GM23338 (cell line): ENCODE measurements around the gene CMC4. TPM values are rescaled to one million over a fixed set of nuclear protein-coding genes. Genes with fewer than 3 reads are reported as not detected.

Experiments
- ATAC-seq: fragments of 200-7000 bp; cut with Tn5 transposase; 3 replicates; pipeline ENCODE4 v1.9.1; 2020
- DNase-seq: peaks from one replicate; pipeline ENCODE4 v3.0.0-alpha.2; 2015; ENCODE audit warnings: low spot score
- H2AFZ ChIP-seq: fragments of 200-600 bp; sonication (generic); 2 replicates; pipeline ENCODE4 v1.8.0; 2016; ENCODE audit warnings: antibody characterized with exemption, mild to moderate bottlenecking, moderate library complexity
- H3F3A ChIP-seq: fragments of 200-600 bp; sonication (generic); replicated peaks from 2 replicates; pipeline ENCODE4 v1.8.0; 2017; ENCODE audit warnings: antibody characterized with exemption, mixed run types, low read depth
- H3K27ac ChIP-seq: fragments of 200-600 bp; sonication (generic); 2 replicates; pipeline ENCODE4 v1.6.1; 2016; ENCODE audit warnings: low read depth
- H3K27me3 ChIP-seq: fragments of 200-600 bp; sonication (generic); 2 replicates; pipeline ENCODE4 v1.8.0; 2016; ENCODE audit warnings: mild to moderate bottlenecking, mixed run types, moderate library complexity; ENCODE audit not compliant: insufficient read depth
- H3K36me3 ChIP-seq: fragments of 200-600 bp; sonication (generic); 2 replicates; pipeline ENCODE4 v1.8.0; 2016; ENCODE audit warnings: mild to moderate bottlenecking; ENCODE audit not compliant: insufficient read depth
- H3K4me1 ChIP-seq: fragments of 200-600 bp; sonication (generic); 2 replicates; pipeline ENCODE4 v1.8.0; 2016; ENCODE audit warnings: mild to moderate bottlenecking, moderate library complexity; ENCODE audit not compliant: insufficient read depth
- H3K4me2 ChIP-seq: fragments of 200-600 bp; sonication (generic); 2 replicates; pipeline ENCODE4 v1.7.1; 2017; ENCODE audit warnings: mixed run types
- H3K4me3 ChIP-seq: fragments of 200-600 bp; sonication (generic); 2 replicates; pipeline ENCODE4 v1.6.1; 2016; ENCODE audit warnings: mixed run types
- H3K79me2 ChIP-seq: fragments of 200-600 bp; sonication (generic); replicated peaks from 2 replicates; pipeline ENCODE4 v1.8.0; 2017; ENCODE audit warnings: mild to moderate bottlenecking; ENCODE audit not compliant: insufficient read depth
- H3K9me2 ChIP-seq: fragments of 200-600 bp; sonication (generic); 2 replicates; pipeline ENCODE4 v1.8.0; 2017; ENCODE audit not compliant: insufficient read depth
- H4K20me1 ChIP-seq: fragments of 200-600 bp; sonication (generic); replicated peaks from 2 replicates; pipeline ENCODE4 v1.8.0; 2017; ENCODE audit warnings: mild to moderate bottlenecking; ENCODE audit not compliant: insufficient read depth
- H3K27ac Mint-ChIP-seq: 2 replicates; pipeline ENCODE4 v1.8.0; 2020; ENCODE audit warnings: inconsistent platforms, mild to moderate bottlenecking, moderate library complexity, mixed read lengths
- H3K27me3 Mint-ChIP-seq: 3 replicates; pipeline ENCODE4 v1.8.0; 2022; ENCODE audit warnings: low read depth, mild to moderate bottlenecking, moderate library complexity, mixed read lengths, inconsistent platforms; ENCODE audit not compliant: insufficient read depth, poor library complexity
- H3K36me3 Mint-ChIP-seq: 3 replicates; pipeline ENCODE4 v1.8.0; 2021; ENCODE audit warnings: low read depth, mild to moderate bottlenecking, inconsistent platforms, moderate library complexity, mixed read lengths
- H3K4me1 Mint-ChIP-seq: 3 replicates; pipeline ENCODE4 v1.8.0; 2020; ENCODE audit warnings: mild to moderate bottlenecking, inconsistent platforms, mixed read lengths
- H3K4me3 Mint-ChIP-seq: 3 replicates; pipeline ENCODE4 v1.8.0; 2021; ENCODE audit warnings: moderate library complexity, mild to moderate bottlenecking, inconsistent platforms, mixed read lengths
- H3K9me3 Mint-ChIP-seq: 3 replicates; pipeline ENCODE4 v1.8.0; 2020; ENCODE audit warnings: moderate library complexity, mild to moderate bottlenecking, inconsistent platforms, mixed read lengths
- CREB1 ChIP-seq: fragments of 250-450 bp; sonication (Bioruptor Pico); IDR thresholded peaks from 2 replicates; pipeline ENCODE4 v1.5.0; 2020; ENCODE audit warnings: low read depth, mild to moderate bottlenecking, moderate library complexity
- ETS1 ChIP-seq: IDR thresholded peaks from 2 replicates; pipeline ENCODE4 v1.6.1; 2016; ENCODE audit warnings: antibody characterized with exemption
- EZH2 ChIP-seq: fragments of 200-600 bp; sonication (generic); IDR thresholded peaks from one replicate; pipeline ENCODE4 v1.8.0; 2017; ENCODE audit warnings: antibody characterized with exemption, mild to moderate bottlenecking, low read depth; ENCODE audit not compliant: unreplicated experiment
- EZH2phosphoT487 ChIP-seq: fragments of 200-600 bp; sonication (generic); IDR thresholded peaks from one replicate; pipeline ENCODE4 v1.8.1; 2018; ENCODE audit warnings: antibody characterized with exemption; ENCODE audit not compliant: unreplicated experiment
- NANOG ChIP-seq: IDR thresholded peaks from 2 replicates; pipeline ENCODE4 v1.6.1; 2016; ENCODE audit warnings: antibody characterized with exemption, borderline replicate concordance
- POLR2AphosphoS5 ChIP-seq: IDR thresholded peaks from 2 replicates; pipeline ENCODE4 v1.6.1; 2016; ENCODE audit warnings: antibody characterized with exemption, low read depth
- REST ChIP-seq: IDR thresholded peaks from one replicate; pipeline ENCODE4 v1.6.1; 2018; ENCODE audit warnings: antibody characterized with exemption; ENCODE audit not compliant: unreplicated experiment
- STAT1 ChIP-seq: IDR thresholded peaks from one replicate; pipeline ENCODE4 v1.6.1; 2016; ENCODE audit warnings: antibody characterized with exemption; ENCODE audit not compliant: unreplicated experiment
- polyA plus RNA-seq: library from polyadenylated mRNA; unstranded; fragments of >200 nt; fragmentation: Nextera tagmentation; extraction: Ambion mirVana; gene quantifications from 2 replicates; pipeline ENCODE4 v1.2.1, GENCODE V29; 2016
- total RNA-seq: library from RNA; depleted of rRNA; stranded (reverse); fragments of >200 nt; shearing (Covaris generic); gene quantifications from 2 replicates; pipeline ENCODE4 v1.2.3, GENCODE V29; 2014
- TF ChIP-seq, protein P1 (sequence below), 2 experiments: fragments of 200-600 bp in 1 of 2; sonication (generic) in 1 of 2; conservative IDR thresholded peaks; 2 replicates each; pipeline versions ENCODE4 v1.5.1 to v1.6.1; 2016 to 2017; ENCODE audit warnings: antibody characterized with exemption in 2 of 2, low read depth in 2 of 2, mild to moderate bottlenecking in 2 of 2, moderate library complexity in 1 of 2

CMC4 gene
- total and polyA plus RNA-seq, 2 experiments from 2014 or later: 9.9 to 16.3 TPM

- Mint-ChIP-seq H3K4me1 (peaks cover 29% of the 10 kb centered on the region; the same call in 2 of the 3 replicates), H3K27me3 (peaks cover 3% of the 10 kb centered on the region), H3K4me3 (no peak overlapping the region), H3K27ac (peak overlapping the region; percentile 84), H3K9me3 (no peaks in the 10 kb centered on the region), H3K36me3 (no peaks in the 10 kb centered on the region; the same call in 2 of the 3 replicates)
- Histone ChIP-seq H3K27me3 (no peaks in the 10 kb centered on the region), H3K4me3 (no peak overlapping the region), H3K4me2 (no peak overlapping the region), H3K9me2 (no peaks in the 10 kb centered on the region), H3F3A (no peaks in the 10 kb centered on the region), H3K27ac (no peak overlapping the region), H3K79me2 (no peaks in the 10 kb centered on the region), H3K4me1 (peaks cover 5% of the 10 kb centered on the region; the same call in 1 of the 2 replicates), H2AFZ (no peak overlapping the region), H4K20me1 (no peaks in the 10 kb centered on the region), H3K36me3 (no peaks in the 10 kb centered on the region)
- no peak for ATAC-seq
- DNase-seq: no peak
- TF ChIP-seq NANOG (no peak), POLR2AphosphoS5 (no peak), EZH2phosphoT487 (no peak), REST (no peak), ETS1 (no peak), EZH2 (no peak), STAT1 (no peak), CREB1 (CRISPR knock-in tag) (no peak)
- TF ChIP-seq, protein P1, sequence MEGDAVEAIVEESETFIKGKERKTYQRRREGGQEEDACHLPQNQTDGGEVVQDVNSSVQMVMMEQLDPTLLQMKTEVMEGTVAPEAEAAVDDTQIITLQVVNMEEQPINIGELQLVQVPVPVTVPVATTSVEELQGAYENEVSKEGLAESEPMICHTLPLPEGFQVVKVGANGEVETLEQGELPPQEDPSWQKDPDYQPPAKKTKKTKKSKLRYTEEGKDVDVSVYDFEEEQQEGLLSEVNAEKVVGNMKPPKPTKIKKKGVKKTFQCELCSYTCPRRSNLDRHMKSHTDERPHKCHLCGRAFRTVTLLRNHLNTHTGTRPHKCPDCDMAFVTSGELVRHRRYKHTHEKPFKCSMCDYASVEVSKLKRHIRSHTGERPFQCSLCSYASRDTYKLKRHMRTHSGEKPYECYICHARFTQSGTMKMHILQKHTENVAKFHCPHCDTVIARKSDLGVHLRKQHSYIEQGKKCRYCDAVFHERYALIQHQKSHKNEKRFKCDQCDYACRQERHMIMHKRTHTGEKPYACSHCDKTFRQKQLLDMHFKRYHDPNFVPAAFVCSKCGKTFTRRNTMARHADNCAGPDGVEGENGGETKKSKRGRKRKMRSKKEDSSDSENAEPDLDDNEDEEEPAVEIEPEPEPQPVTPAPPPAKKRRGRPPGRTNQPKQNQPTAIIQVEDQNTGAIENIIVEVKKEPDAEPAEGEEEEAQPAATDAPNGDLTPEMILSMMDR (conservative IDR thresholded peaks at IDR 0.05; ENCODE audit: low read depth in 2 of 2): no peak
Observed at GRCh38 chrX:155046129-155046810, 24.7 kb downstream of the CMC4 start.
